Measurements from ENCODE around the gene FAM193B.

- no peak for TF ChIP-seq CTCF (IDR thresholded peaks at IDR 0.05)
- TF ChIP-seq ELK1 (IDR thresholded peaks at IDR 0.05; ENCODE audit: low read depth, low read length) = no peak
- TF ChIP-seq RCOR1 (IDR thresholded peaks at IDR 0.05; ENCODE audit: low read depth, low read length) = no peak
- TF ChIP-seq HEYL (CRISPR knock-in tag; IDR thresholded peaks at IDR 0.05) = no peak
- no peak for TF ChIP-seq RAD21 (conservative IDR thresholded peaks at IDR 0.05 in 1 of 2, IDR thresholded peaks at IDR 0.05 in 1 of 2)
- TF ChIP-seq RFX5 (IDR thresholded peaks at IDR 0.05) = no peak
- TF ChIP-seq PBX3 (IDR thresholded peaks at IDR 0.05) = no peak
- no peak for TF ChIP-seq RNF2 (IDR thresholded peaks at IDR 0.05; ENCODE audit: borderline replicate concordance, low read depth)
- TF ChIP-seq EP300 (IDR thresholded peaks at IDR 0.05) = no peak
- TF ChIP-seq ESRRA (IDR thresholded peaks at IDR 0.05; ENCODE audit: borderline replicate concordance, low read length) = no peak
- TF ChIP-seq BHLHE40 (IDR thresholded peaks at IDR 0.05; ENCODE audit: low read depth, low read length) = no peak
- TF ChIP-seq HDAC2 (IDR thresholded peaks at IDR 0.05) = no peak
Measured at GRCh38 chr5:177598477-177598876, 44.1 kb upstream of the FAM193B start.

All from A549 (cell line).